ENCODE data around the gene UCN3. TPM values are rescaled to one million over a fixed set of nuclear protein-coding genes. Genes with fewer than 3 reads are reported as not detected.

UCN3 gene
- total RNA-seq, 1 donor from 2014 or later = not detected

DNA sequence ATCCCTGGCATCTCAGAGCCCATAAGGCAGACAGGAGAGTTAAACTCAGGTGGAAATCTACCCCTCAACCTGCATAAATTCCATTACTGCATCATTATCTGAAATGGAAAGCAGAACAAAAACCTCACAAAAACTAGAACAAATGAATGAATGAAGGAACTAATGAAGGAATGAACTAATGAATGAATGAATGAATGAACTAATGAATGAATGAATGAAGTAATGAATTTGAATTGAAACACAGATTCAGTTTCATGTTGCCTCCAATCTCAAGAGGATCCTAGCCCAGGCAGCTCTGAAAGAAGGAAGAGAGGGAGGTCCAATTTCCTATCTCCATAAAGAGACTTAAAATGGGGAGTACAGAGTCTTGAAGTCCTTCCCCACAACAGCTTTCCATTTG lies 1.9 kb upstream of the UCN3 start:
- no peak overlapping the region for H3K4me3 Mint-ChIP-seq (ENCODE audit: unreplicated experiment)
- DNase-seq (ENCODE audit: low spot score) = no peak
- H3K36me3 Mint-ChIP-seq (ENCODE audit: low read depth, unreplicated experiment) = no peaks in the 10 kb centered on the region
- no peaks in the 10 kb centered on the region for H3K4me1 Mint-ChIP-seq (ENCODE audit: unreplicated experiment)
- TF ChIP-seq, protein P1, sequence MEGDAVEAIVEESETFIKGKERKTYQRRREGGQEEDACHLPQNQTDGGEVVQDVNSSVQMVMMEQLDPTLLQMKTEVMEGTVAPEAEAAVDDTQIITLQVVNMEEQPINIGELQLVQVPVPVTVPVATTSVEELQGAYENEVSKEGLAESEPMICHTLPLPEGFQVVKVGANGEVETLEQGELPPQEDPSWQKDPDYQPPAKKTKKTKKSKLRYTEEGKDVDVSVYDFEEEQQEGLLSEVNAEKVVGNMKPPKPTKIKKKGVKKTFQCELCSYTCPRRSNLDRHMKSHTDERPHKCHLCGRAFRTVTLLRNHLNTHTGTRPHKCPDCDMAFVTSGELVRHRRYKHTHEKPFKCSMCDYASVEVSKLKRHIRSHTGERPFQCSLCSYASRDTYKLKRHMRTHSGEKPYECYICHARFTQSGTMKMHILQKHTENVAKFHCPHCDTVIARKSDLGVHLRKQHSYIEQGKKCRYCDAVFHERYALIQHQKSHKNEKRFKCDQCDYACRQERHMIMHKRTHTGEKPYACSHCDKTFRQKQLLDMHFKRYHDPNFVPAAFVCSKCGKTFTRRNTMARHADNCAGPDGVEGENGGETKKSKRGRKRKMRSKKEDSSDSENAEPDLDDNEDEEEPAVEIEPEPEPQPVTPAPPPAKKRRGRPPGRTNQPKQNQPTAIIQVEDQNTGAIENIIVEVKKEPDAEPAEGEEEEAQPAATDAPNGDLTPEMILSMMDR (IDR thresholded peaks at IDR 0.05; ENCODE audit: unreplicated experiment) = no peak
- no peaks in the 10 kb centered on the region for H3K9me3 Mint-ChIP-seq (ENCODE audit: unreplicated experiment)
- H3K27ac Mint-ChIP-seq (ENCODE audit: unreplicated experiment) = no peak overlapping the region
- H3K27me3 Mint-ChIP-seq (ENCODE audit: unreplicated experiment) = peaks cover 5% of the 10 kb centered on the region

DNA sequence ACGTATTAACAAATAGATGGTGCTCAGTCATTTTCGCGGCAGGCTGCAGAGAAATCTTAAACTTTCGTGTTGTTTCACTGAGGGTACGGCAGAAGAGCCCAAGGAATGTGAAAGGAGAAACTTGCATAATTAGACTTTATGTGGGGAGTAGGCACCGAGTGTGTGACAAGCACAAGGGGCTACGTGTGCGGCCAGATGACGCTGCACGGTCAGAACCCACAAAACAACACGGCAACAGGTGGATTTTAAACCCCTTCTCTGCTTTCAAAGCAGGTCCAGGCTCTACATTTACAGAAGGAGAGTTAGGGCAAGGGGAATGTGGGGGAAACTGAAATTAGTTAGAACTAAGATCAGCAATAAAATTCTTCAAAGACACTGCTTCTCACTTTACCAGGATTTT lies 392 bp upstream of the UCN3 start:
- no peak overlapping the region for H3K27ac Mint-ChIP-seq (ENCODE audit: unreplicated experiment)
- peaks cover 2% of the 10 kb centered on the region for H3K4me1 Mint-ChIP-seq (ENCODE audit: unreplicated experiment)
- TF ChIP-seq, protein P1 (IDR thresholded peaks at IDR 0.05; ENCODE audit: unreplicated experiment) = no peak
- no peaks in the 10 kb centered on the region for H3K36me3 Mint-ChIP-seq (ENCODE audit: low read depth, unreplicated experiment)
- H3K27me3 Mint-ChIP-seq (ENCODE audit: unreplicated experiment) = peaks cover 5% of the 10 kb centered on the region
- no peak for DNase-seq (ENCODE audit: low spot score)
- no peaks in the 10 kb centered on the region for H3K9me3 Mint-ChIP-seq (ENCODE audit: unreplicated experiment)
- H3K4me3 Mint-ChIP-seq (ENCODE audit: unreplicated experiment) = no peak overlapping the region

DNA sequence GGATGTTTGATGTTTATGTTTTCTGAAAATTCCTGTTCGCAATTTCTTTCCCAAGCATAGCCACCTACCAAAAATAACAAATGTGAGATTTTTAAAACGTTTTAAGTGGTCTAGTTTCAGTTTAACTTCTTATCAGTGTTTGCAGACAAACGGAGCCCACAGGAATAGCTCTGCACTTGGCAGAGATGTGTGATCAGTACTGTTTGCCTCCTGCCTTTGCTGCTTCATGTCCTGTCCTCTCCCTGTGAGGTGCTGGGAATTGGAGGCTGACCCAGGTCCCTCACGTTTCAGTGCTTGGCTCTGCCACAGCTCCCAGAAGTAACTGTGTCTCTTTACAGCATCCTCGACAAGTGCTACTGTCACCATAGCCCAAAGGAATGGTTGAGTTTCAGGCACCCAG lies 1.2 kb downstream of the UCN3 start:
- Mint-ChIP-seq H3K27me3 (ENCODE audit: unreplicated experiment) (peaks cover 5% of the 10 kb centered on the region), H3K4me1 (ENCODE audit: unreplicated experiment) (peaks cover 6% of the 10 kb centered on the region), H3K4me3 (ENCODE audit: unreplicated experiment) (no peak overlapping the region), H3K27ac (ENCODE audit: unreplicated experiment) (no peak overlapping the region), H3K9me3 (ENCODE audit: unreplicated experiment) (no peaks in the 10 kb centered on the region), H3K36me3 (ENCODE audit: low read depth, unreplicated experiment) (no peaks in the 10 kb centered on the region)
- TF ChIP-seq, protein P1 (IDR thresholded peaks at IDR 0.05; ENCODE audit: unreplicated experiment) = no peak
- DNase-seq (ENCODE audit: low spot score) = no peak

DNA sequence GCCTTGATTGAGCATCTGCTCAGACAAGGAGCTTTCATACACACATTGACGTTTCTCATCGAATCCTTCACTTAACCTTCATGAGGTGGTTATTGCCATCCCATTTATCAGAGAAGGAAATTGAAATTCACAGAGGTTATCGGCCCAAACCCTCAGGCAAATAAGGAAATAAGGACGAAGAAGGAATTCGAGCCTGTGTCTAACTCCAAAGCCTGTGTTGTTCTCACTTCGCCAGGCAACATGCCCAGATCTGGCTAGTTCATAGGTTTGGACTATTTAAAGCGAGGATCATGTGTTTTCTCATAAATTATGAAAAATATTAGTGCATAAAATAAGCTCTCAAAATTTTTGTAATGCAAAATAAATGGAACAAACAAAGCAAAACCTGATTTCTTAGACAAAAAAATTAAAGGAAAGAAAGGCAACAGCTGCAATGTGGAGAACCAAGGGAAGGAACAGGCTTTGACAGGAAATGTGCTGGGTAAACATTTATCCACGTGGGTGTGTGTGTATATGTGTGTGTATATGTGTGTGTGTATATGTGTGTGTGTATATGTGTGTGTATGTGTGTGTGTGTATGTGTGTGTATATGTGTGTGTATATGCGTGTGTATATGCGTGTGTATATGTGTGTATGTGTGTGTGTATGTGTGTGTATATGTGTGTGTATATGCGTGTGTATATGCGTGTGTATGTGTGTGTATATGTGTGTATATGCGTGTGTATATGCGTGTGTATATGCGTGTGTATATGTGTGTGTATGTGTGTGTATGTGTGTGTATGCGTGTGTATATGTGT lies 4.8 kb downstream of the UCN3 start:
- Mint-ChIP-seq H3K4me1 (ENCODE audit: unreplicated experiment) (peaks cover 6% of the 10 kb centered on the region), H3K36me3 (ENCODE audit: low read depth, unreplicated experiment) (peaks cover 7% of the 10 kb centered on the region), H3K9me3 (ENCODE audit: unreplicated experiment) (no peaks in the 10 kb centered on the region), H3K4me3 (ENCODE audit: unreplicated experiment) (no peak overlapping the region), H3K27ac (ENCODE audit: unreplicated experiment) (no peak overlapping the region), H3K27me3 (ENCODE audit: unreplicated experiment) (peaks cover 3% of the 10 kb centered on the region)
- DNase-seq (ENCODE audit: low spot score) = no peak
- TF ChIP-seq, protein P1 (IDR thresholded peaks at IDR 0.05; ENCODE audit: unreplicated experiment) = no peak
